KMS-11 (cell line): ENCODE results near the gene XRCC3.

Experiments
- H2AFZ ChIP-seq: fragments of 200-600 bp; sonication (generic); 2 replicates; pipeline ENCODE4 v1.6.1; 2016; ENCODE audit warnings: antibody characterized with exemption, mixed run types, low read depth
- H3K27ac ChIP-seq: fragments of 200-600 bp; sonication (generic); 2 replicates; pipeline ENCODE4 v1.6.1; 2016; ENCODE audit warnings: mild to moderate bottlenecking, mixed run types
- H3K27me3 ChIP-seq: fragments of 200-600 bp; sonication (generic); 2 replicates; pipeline ENCODE4 v1.6.1; 2017; ENCODE audit warnings: mild to moderate bottlenecking, low read depth, mixed run types, moderate library complexity; ENCODE audit not compliant: insufficient read depth
- H3K36me3 ChIP-seq: fragments of 200-600 bp; sonication (generic); 2 replicates; pipeline ENCODE4 v1.6.1; 2017; ENCODE audit warnings: mild to moderate bottlenecking, mixed run types; ENCODE audit not compliant: insufficient read depth
- H3K4me1 ChIP-seq: fragments of 200-600 bp; sonication (generic); 2 replicates; pipeline ENCODE4 v1.6.1; 2016; ENCODE audit warnings: mild to moderate bottlenecking, low read depth, mixed run types; ENCODE audit not compliant: poor library complexity, severe bottlenecking
- H3K4me2 ChIP-seq: fragments of 200-600 bp; sonication (generic); 2 replicates; pipeline ENCODE4 v1.7.0; 2016; ENCODE audit warnings: mild to moderate bottlenecking, mixed run types
- H3K4me3 ChIP-seq: fragments of 200-600 bp; sonication (generic); IDR thresholded peaks from 2 replicates; pipeline ENCODE4 v1.6.1; 2017; ENCODE audit warnings: low read depth, low read length, mixed read lengths; ENCODE audit not compliant: insufficient read depth
- H3K79me2 ChIP-seq: fragments of 200-600 bp; sonication (generic); 2 replicates; pipeline ENCODE4 v1.6.1; 2016; ENCODE audit warnings: low read depth, mixed run types; ENCODE audit not compliant: insufficient read depth
- H3K9ac ChIP-seq: fragments of 200-600 bp; sonication (generic); 2 replicates; pipeline ENCODE4 v1.6.1; 2016; ENCODE audit warnings: mild to moderate bottlenecking, mixed run types
- H4K20me1 ChIP-seq: fragments of 200-600 bp; sonication (generic); 2 replicates; pipeline ENCODE4 v1.6.1; 2016; ENCODE audit warnings: mild to moderate bottlenecking, mixed run types; ENCODE audit not compliant: insufficient read depth
- CTCF ChIP-seq: fragments of 200-600 bp; sonication (generic); conservative IDR thresholded peaks from 2 replicates; pipeline ENCODE4 v1.6.1; 2017; ENCODE audit warnings: low read depth, mild to moderate bottlenecking, antibody characterized with exemption, low read length, moderate library complexity, mixed read lengths

The XRCC3 gene

GRCh38 chr14:103738166-103738565, 22.9 kb upstream of the XRCC3 start:
- no peak overlapping the region for H3K9ac ChIP-seq
- H3K27ac ChIP-seq, result no peak overlapping the region
- H3K4me1 ChIP-seq, result no peaks in the 10 kb centered on the region
- H3K79me2 ChIP-seq, result no peaks in the 10 kb centered on the region
- no peak overlapping the region for H2AFZ ChIP-seq
- no peaks in the 10 kb centered on the region for H3K27me3 ChIP-seq
- no peak overlapping the region for H3K4me2 ChIP-seq
- H3K36me3 ChIP-seq, result no peaks in the 10 kb centered on the region
- no peaks in the 10 kb centered on the region for H4K20me1 ChIP-seq
- H3K4me3 ChIP-seq, result no peak overlapping the region
- TF ChIP-seq CTCF, result no peak

- Histone ChIP-seq H3K27ac (no peak overlapping the region), H3K79me2 (no peaks in the 10 kb centered on the region)
Observed at GRCh38 chr14:103737432-103738045, 22.3 kb upstream of the XRCC3 start.

DNA sequence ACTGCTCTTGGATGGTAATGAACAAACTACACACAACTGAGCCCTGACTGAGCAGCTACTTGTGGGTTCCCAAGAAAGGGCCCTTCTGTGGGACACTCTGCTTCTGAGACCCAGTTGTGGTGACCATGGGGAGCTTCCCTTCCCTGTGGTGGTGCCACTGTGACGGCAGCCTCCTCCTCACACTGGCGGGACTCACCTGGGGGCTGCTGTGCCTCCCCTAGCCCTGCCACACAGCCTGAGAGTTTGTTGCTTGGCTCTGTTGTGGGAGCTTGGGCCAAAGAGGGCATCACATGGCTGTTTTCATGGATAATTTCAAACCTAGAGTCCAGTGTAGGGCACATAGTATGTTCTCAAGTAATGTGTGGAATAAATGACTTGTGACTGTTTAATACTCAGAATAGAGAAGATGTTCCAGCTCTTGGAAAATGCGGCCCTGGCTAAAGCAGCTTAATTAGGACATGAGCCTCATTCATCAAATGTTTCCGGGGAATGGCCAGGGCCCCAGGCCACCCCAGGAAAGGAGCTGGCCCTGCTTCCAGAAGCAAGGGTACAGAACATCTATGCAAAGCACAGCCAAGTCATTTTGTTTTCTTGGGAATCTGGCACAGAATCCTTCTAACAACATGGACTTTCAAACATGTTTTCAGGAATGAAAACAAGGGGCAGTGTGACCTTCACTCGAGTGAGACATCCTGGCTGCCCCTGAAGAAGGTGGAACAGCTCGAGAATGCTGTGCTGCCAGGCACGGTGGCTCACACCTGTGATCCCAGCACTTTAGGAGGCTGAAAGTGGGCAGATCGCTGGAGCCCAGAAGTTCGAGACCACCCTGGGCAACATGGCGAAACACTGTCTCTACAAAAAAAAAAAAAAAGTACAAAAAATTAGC, 21.5 kb upstream of the XRCC3 start:
- H3K9ac ChIP-seq, result no peak overlapping the region
- no peak overlapping the region for H3K27ac ChIP-seq
- H3K4me2 ChIP-seq, result no peak overlapping the region
- no peak for TF ChIP-seq CTCF
- H3K4me1 ChIP-seq, result no peaks in the 10 kb centered on the region
- no peaks in the 10 kb centered on the region for H3K79me2 ChIP-seq
- H3K4me3 ChIP-seq, result no peak overlapping the region
- H3K36me3 ChIP-seq, result no peaks in the 10 kb centered on the region
- H3K27me3 ChIP-seq, result no peaks in the 10 kb centered on the region
- H2AFZ ChIP-seq, result no peak overlapping the region
- no peaks in the 10 kb centered on the region for H4K20me1 ChIP-seq

More at GRCh38 chr14:103737432-103738045, 22.3 kb upstream of the XRCC3 start:
- H3K9ac ChIP-seq, result no peak overlapping the region
- no peaks in the 10 kb centered on the region for H3K36me3 ChIP-seq
- H3K27me3 ChIP-seq, result no peaks in the 10 kb centered on the region
- H3K4me2 ChIP-seq, result no peak overlapping the region
- H3K4me1 ChIP-seq, result no peaks in the 10 kb centered on the region
- no peak for TF ChIP-seq CTCF
- no peaks in the 10 kb centered on the region for H4K20me1 ChIP-seq
- no peak overlapping the region for H3K4me3 ChIP-seq
- no peak overlapping the region for H2AFZ ChIP-seq

DNA sequence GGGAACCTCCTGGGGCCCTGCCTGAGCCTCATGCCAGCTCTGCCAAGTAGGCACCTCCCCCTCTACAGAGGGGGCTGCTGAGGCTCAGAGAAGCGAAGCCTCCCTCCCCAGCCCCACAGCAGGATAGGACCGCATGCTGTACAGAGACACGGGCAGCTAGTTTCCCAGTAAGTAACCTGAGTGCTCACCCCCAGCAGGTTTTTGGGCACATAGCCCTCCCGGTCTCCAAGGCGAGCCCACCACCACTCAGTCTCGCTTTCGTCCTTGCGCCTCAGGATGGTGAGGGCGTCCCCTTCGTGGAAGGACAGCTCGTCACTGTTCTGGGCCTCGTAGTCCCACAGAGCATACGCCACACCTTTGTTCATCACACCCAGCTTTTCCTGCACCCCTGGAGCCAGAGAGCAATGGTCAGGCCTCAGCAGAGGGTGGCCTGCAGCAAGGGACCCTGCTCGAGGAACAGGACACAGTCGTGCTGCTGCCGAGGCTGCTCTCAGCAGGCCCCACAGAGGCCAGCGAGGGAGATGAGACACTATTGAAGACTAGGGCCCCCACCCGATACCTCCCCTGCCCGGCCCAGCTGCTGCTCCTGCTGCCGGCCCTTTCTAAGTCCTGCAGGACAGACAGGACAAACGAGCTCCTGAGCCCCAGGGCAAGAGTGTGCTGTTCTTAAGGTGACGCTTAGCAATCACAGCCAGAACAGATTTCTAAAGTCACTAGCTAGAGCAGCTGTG, 20.7 kb upstream of the XRCC3 start:
- Histone ChIP-seq H3K4me2 (no peak overlapping the region), H3K79me2 (no peaks in the 10 kb centered on the region), H3K9ac (no peak overlapping the region), H3K4me1 (no peaks in the 10 kb centered on the region), H3K4me3 (no peak overlapping the region), H4K20me1 (no peaks in the 10 kb centered on the region), H3K27me3 (no peaks in the 10 kb centered on the region), H3K27ac (no peak overlapping the region), H3K36me3 (no peaks in the 10 kb centered on the region), H2AFZ (no peak overlapping the region)
- no peak for TF ChIP-seq CTCF
